Keratinocyte (primary cell): ENCODE measurements around the gene CUL4A. TPM values are rescaled to one million over a fixed set of nuclear protein-coding genes. Genes with fewer than 3 reads are reported as not detected.
A peak's percentile ranks its signal among the peaks of the same experiment; 100 is the strongest.

Experiments used
- DNase-seq: peaks from one replicate; pipeline ENCODE4 v3.0.0-alpha.2; 2011; ENCODE audit warnings: low read depth, missing footprints, low spot score
- FAIRE-seq: peaks from 2 replicates; lab custom pipeline; 2011; peaks lifted over from hg19 to GRCh38; lab: Jason Lieb, UNC
- H2AFZ ChIP-seq: 2 replicates; pipeline ENCODE4 v1.6.0; 2012; ENCODE audit warnings: low read length, control low read depth, inconsistent platforms; ENCODE audit not compliant: control insufficient read depth
- H3K27ac ChIP-seq: 2 replicates; pipeline ENCODE4 v1.5.1; 2011; ENCODE audit warnings: low read length; ENCODE audit not compliant: control insufficient read depth, insufficient read depth
- H3K27me3 ChIP-seq: 3 replicates; pipeline ENCODE4 v1.6.0; 2011; ENCODE audit warnings: low read length; ENCODE audit not compliant: control insufficient read depth, insufficient read depth; ENCODE audit errors: extremely low read depth
- H3K36me3 ChIP-seq, 2 experiments: 2 replicates in 1 of 2; 3 replicates in 1 of 2; pipeline ENCODE4 v1.5.1; 2011; ENCODE audit warnings: low read length in 2 of 2, mild to moderate bottlenecking in 1 of 2; ENCODE audit not compliant: control insufficient read depth in 2 of 2, insufficient read depth in 2 of 2; ENCODE audit errors: extremely low read depth in 1 of 2
- H3K4me1 ChIP-seq: 3 replicates; pipeline ENCODE4 v1.5.1; 2011; ENCODE audit warnings: low read length; ENCODE audit not compliant: control insufficient read depth, insufficient read depth; ENCODE audit errors: extremely low read depth
- H3K4me2 ChIP-seq: 3 replicates; pipeline ENCODE4 v1.6.0; 2011; ENCODE audit warnings: low read depth, low read length; ENCODE audit not compliant: control insufficient read depth, insufficient read depth; ENCODE audit errors: extremely low read depth
- H3K4me3 ChIP-seq, 3 experiments: fragments of 200-600 bp in 1 of 3; sonication (generic) in 1 of 3; 2 replicates in 2 of 3; 3 replicates in 1 of 3; pipeline ENCODE4 v1.5.1; 2011 to 2016; ENCODE audit warnings: low read length in 3 of 3, mild to moderate bottlenecking in 3 of 3, control low read depth in 2 of 3, inconsistent platforms in 1 of 3, low read depth in 1 of 3, mixed read lengths in 1 of 3, mixed run types in 1 of 3, moderate library complexity in 1 of 3; ENCODE audit not compliant: control insufficient read depth in 2 of 3, insufficient read depth in 2 of 3; ENCODE audit errors: extremely low read depth in 1 of 3
- H3K79me2 ChIP-seq: 2 replicates; pipeline ENCODE4 v1.6.0; 2012; ENCODE audit warnings: low read length; ENCODE audit not compliant: control insufficient read depth, insufficient read depth
- H3K9ac ChIP-seq: 3 replicates; pipeline ENCODE4 v1.6.0; 2011; ENCODE audit warnings: low read length; ENCODE audit not compliant: control insufficient read depth, insufficient read depth; ENCODE audit errors: extremely low read depth
- H3K9me1 ChIP-seq: 3 replicates; pipeline ENCODE4 v1.6.0; 2011; ENCODE audit warnings: low read length; ENCODE audit not compliant: control insufficient read depth, insufficient read depth; ENCODE audit errors: extremely low read depth
- H3K9me3 ChIP-seq: 2 replicates; pipeline ENCODE4 v1.5.1; 2012; ENCODE audit warnings: low read depth, low read length; ENCODE audit not compliant: control insufficient read depth
- H4K20me1 ChIP-seq: 3 replicates; pipeline ENCODE4 v1.6.0; 2011; ENCODE audit warnings: low read length; ENCODE audit not compliant: control insufficient read depth, insufficient read depth; ENCODE audit errors: extremely low read depth
- CTCF ChIP-seq, 3 experiments: IDR thresholded peaks in 1 of 3; conservative IDR thresholded peaks in 1 of 3; optimal IDR thresholded peaks in 1 of 3; 2 replicates in 2 of 3; 3 replicates in 1 of 3; pipeline versions ENCODE3 to v1.5.1; 2011; ENCODE audit warnings: low read length in 3 of 3, mild to moderate bottlenecking in 3 of 3, moderate library complexity in 2 of 3, control low read depth in 1 of 3, inconsistent platforms in 1 of 3; ENCODE audit not compliant: insufficient read depth in 2 of 3; ENCODE audit errors: extremely low read depth in 1 of 3
- EZH2 ChIP-seq: IDR thresholded peaks from one replicate; pipeline ENCODE4 v1.6.1; 2012; ENCODE audit warnings: inconsistent platforms, mild to moderate bottlenecking, low read length, moderate library complexity
- dilution Hi-C: fragments of 300-500 bp; cut with MboI; formaldehyde crosslinking; loops from one replicate; pipeline ENCODE4 v1.7.0; 2020; ENCODE audit warnings: low sequenced_read_pairs; ENCODE audit not compliant: extremely low pct_ligation_motif_present
- polyA plus RNA-seq, 5 experiments: library from polyadenylated mRNA; depleted of rRNA in 3 of 5; stranded (reverse) in 3 of 5; stranded (forward) in 1 of 5; unstranded in 1 of 5; fragments of >200 nt; gene quantifications; 1 replicate in 1 of 5; 2 replicates in 3 of 5; 3 replicates in 1 of 5; pipeline versions ENCODE4 v1.2.1 to v1.2.3, GENCODE V29; 2011 to 2012; ENCODE audit warnings: missing spikeins in 2 of 5, low read depth in 1 of 5, low replicate concordance in 1 of 5

The CUL4A gene
- polyA plus RNA-seq, 1 donor (not counting 4 experiments of a cell fraction or from before 2014, with no cell fraction given): 57.3 TPM

- TF ChIP-seq CTCF (optimal IDR thresholded peaks at IDR 0.05 in 1 of 3, IDR thresholded peaks at IDR 0.05 in 1 of 3, conservative IDR thresholded peaks at IDR 0.05 in 1 of 3; ENCODE audit: extremely low read depth in 1 of 3, insufficient read depth in 2 of 3, low read length in 3 of 3): no peak
- no peak for TF ChIP-seq EZH2
- Histone ChIP-seq H3K4me3 (no peak overlapping the region), H3K27me3 (peaks cover 36% of the 10 kb centered on the region), H4K20me1 (peaks cover 3% of the 10 kb centered on the region), H3K9me3 (no peaks in the 10 kb centered on the region), H3K36me3 (no peaks in the 10 kb centered on the region), H3K9ac (no peak overlapping the region), H2AFZ (no peak overlapping the region), H3K9me1 (no peaks in the 10 kb centered on the region), H3K79me2 (peaks cover 16% of the 10 kb centered on the region), H3K4me1 (peaks cover 26% of the 10 kb centered on the region), H3K4me2 (no peak overlapping the region), H3K27ac (no peak overlapping the region)
- dilution Hi-C loops: no loop called here
- DNase-seq (no peak), FAIRE-seq (no peak)
These were observed 84.3 kb downstream of the CUL4A start for GRCh38 chr13:113293686-113294085.

- Histone ChIP-seq H3K36me3 (peaks cover 0 to 1% of the 10 kb centered on the region in 2 experiments), H3K4me3 (no peak overlapping the region), H3K27me3 (peaks cover 32% of the 10 kb centered on the region), H3K79me2 (peaks cover 37% of the 10 kb centered on the region), H4K20me1 (peaks cover 6% of the 10 kb centered on the region), H2AFZ (no peak overlapping the region), H3K9ac (no peak overlapping the region), H3K4me1 (peaks cover 21% of the 10 kb centered on the region), H3K9me1 (no peaks in the 10 kb centered on the region), H3K27ac (no peak overlapping the region), H3K4me2 (peak overlapping the region; percentile 82), H3K9me3 (no peaks in the 10 kb centered on the region)
- TF ChIP-seq EZH2 (no peak), CTCF (optimal IDR thresholded peaks at IDR 0.05 in 1 of 3, IDR thresholded peaks at IDR 0.05 in 1 of 3, conservative IDR thresholded peaks at IDR 0.05 in 1 of 3; ENCODE audit: extremely low read depth in 1 of 3, insufficient read depth in 2 of 3, low read length in 3 of 3) (no peak)
- DNase-seq: no peak
- dilution Hi-C loops: no loop called here
- no peak for FAIRE-seq
These were observed 86.4 kb downstream of the CUL4A start for GRCh38 chr13:113295776-113296175.
